ENCODE results near the gene MNT.
A peak's percentile ranks its signal among the peaks of the same experiment; 100 is the strongest.

Gene MNT

GRCh38 chr17:2395258-2396181 lies 5.3 kb downstream of the MNT start:
- DNase-seq = no peak

- DNase-seq = no peak
Observed at GRCh38 chr17:2394775-2395201, 6.1 kb downstream of the MNT start.

GRCh38 chr17:2393954-2394749 lies 6.7 kb downstream of the MNT start:
- no peak for DNase-seq

DNA sequence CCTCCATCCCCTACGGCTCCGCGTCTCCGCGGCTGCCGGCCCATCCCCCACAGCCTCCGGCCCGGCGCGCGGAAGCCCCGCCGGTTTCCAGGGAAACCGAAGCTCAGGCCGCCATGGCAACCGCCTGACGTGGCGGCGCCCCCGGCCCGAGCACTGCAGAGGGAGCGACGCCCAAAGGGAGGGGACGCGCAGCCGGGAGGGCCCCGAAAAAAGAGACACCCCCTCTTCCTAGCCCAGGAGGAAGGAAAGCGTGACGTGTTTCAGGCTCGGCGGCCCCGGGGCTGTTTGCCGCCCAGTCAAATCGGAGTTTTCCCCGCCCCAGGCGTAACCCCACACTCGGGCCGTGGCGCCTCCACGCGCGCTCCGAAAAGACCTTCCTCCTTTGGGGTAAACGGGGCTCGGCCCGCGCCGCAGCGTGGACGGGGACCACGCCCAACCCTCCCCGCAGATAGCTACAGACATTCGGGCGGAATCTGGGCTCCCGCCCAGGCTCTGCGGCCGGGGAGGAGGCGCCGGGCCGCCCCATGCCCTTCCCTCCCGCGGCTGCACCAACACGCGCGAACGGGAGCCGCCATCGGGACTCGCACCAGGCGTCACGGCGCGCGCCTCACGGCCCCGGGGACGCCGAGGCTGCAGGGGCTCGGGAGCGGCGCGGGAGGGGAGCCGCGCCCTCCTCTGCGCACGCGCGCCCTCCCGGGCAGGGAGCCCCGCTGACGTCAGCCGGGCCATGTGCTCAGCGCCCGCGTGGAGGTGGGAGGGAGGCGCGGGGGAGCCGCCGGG lies 7.5 kb downstream of the MNT start:
- DNase-seq = peak; percentile 93

DNA sequence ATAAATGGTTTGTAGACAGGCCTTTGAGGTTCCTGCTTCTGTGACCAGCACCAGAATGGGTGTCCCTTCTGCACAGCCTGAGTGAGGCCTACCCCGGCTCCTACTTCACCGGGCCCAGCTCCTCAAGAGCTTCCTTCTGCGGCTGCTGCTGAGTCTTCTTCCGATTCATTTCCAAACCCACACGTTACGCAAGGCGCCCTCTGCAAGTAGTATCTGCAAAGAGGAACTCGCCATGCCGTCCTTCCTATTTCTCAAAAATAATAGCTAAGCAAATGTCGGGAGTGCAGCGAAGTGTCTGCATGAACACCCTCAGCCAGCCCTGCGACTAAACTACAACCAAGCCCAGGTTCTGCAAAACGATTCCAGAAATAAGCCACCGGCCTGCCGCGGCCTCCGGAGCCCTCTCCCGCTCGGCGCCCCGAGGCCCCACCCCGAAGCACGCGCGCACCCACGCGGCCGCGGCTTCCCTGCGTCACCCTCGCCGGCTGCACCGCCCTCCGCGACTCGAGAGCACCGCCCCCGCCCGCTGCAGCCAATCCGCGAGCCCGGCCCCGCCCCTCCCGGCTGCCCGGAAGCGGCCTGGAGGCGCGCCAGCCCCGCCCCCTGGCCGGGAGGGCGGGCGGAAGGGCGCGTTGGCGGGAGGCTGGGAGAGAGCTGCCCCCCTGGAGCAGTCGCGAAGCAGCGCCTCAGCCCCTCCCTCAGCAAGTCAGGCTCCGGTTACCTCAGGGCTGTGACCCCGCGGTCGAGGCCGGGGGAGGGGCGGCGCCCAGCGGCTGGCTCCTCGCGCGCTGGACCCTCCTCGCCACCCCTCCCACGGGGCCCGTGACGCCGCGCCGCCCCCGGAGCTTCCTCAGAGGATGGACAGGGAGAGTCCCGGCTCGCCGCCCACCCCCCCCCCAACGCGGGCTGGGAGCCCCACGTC lies 8.3 kb downstream of the MNT start:
- DNase-seq = peak; percentile 98

- no peak for DNase-seq
Observed at GRCh38 chr17:2391597-2392251, 9.1 kb downstream of the MNT start.

DNA sequence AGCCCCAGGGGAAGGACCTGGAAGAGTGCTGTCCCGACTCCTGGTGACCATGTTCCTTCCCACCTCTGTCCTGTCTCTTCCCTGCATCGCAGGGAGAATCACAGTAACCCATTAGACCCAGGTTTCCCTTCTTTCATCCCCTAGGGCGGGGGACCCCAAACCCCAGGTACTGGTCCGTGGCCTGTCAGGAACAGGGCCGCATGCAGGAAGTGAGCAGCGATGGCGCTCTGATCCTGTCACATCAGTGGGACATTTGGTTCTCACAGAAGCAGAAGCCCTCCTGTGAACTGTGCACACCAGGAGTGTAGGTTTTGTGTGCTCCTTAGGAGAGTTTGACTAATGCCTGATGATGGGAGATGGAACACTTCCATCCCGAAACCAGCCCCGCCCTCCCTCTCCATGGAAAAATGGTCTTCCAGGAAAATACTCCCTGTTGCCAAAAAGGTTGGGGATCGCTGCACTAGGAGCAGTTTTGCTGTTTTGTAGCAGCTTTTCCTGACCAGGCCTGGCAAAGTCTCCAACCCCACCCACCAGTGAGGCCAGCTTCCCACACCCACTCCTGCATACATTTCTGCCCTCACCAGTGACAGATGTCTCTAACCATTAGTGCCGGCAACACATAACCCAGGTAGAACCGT lies 10.5 kb downstream of the MNT start:
- no peak for DNase-seq

- DNase-seq = no peak
Observed at GRCh38 chr17:2388683-2389055, 12.2 kb downstream of the MNT start.

- no peak for DNase-seq
Observed at GRCh38 chr17:2388020-2388682, 12.7 kb downstream of the MNT start.

GRCh38 chr17:2387086-2388019 lies 13.5 kb downstream of the MNT start:
- no peak for DNase-seq

DNA sequence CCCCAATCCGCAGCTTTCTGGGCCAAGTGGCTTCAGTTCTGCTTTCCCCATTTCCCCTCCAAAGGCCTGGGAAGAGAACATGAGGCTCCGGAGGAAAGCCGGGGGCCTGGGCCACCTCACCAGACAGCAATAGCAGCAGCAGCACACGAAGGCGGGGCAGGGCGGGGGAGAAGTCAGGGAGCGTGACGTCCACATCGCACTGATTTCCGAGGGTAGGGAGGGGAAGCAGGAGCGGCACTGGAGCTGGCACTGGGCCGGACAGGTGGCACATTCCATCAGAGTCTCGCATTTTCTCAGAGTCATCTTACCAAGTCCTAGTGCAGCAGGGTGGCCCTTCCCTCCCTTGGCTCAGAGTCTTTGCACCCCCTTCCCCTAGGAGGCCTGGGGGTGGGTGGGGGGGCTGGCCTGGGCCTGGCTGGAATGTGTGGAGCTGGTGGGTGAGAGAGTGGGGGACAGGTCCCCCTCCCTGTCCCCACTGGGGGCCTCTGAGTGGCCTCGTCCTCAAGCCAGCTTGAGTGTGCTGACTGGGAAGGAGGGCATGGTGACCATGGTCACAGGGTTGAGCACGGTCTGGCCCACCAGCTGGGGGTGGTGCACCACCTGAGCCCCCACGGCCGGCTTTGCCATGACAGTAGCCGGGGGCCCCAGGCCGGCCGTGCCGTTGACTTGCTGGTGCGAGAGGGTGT lies 14.3 kb downstream of the MNT start:
- DNase-seq = no peak

DNA sequence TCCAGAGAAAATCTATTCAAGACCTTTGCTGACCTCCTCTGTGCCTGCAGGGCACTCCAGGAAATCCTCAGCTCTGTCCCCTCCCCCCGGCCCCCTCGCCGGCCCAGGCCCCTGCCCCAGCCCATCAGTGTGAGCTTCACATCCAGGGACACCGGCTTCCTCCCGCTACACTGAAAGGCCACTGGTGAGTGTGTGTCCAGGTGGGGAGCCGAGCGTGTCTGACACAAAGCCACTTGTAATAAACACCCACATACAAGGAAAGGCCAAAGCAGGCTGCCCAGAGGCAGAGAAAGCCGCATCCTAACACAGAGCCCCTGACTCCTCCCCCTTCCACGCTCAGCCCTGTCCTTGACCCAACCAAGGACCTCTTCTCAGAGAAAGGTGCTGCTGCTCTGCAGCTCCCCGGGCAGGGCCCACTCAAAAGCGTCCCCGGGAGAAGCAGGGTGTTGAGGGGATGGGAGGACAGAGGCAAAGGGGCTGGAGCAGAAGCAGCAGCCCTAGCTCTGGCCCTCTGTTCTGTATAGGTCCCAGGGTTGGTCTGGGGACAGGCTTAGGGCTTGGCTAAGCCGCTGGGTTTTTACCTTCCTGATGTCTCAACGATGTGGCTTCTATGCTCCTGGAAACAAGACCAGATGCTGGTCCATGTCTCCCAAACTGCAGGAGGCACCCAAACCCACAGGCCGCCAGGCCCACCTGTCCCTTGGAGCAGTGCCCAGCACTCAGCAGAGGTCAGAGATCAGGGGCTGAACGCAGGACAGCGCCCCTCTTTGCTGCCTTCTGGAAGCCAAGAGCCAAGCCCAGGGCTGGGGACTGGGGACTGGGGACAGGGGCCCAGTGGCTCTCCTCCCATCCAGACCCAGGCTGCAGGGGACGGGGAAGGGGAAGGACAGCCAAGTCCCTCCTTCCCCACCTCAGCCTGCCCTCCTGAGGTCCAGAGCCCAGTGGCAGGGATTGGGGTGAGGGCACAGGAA lies 15.3 kb downstream of the MNT start:
- no peak for DNase-seq

GRCh38 chr17:2384439-2385127 lies 16.3 kb downstream of the MNT start:
- no peak for DNase-seq

- no peak for DNase-seq
Observed at GRCh38 chr17:2383628-2384167, 17.2 kb downstream of the MNT start.

GRCh38 chr17:2380950-2381649 lies 19.8 kb downstream of the MNT start:
- no peak for DNase-seq
